Sigmoid colon (tissue), 7 donors: ENCODE measurements around the gene TAS2R19. TPM values are rescaled to one million over a fixed set of nuclear protein-coding genes. Genes with fewer than 3 reads are reported as not detected.
"Not testable (repeated sequence)": the region's sequence is repeated elsewhere in the genome, so short reads cannot be mapped to it uniquely, and the experiment has no call there.

Source experiments
- DNase-seq: peaks from one replicate; pipeline ENCODE4 v3.0.0-alpha.2; 2019
- H3K27ac ChIP-seq, 4 donors: fragments of 200-600 bp; sonication (generic); one replicate each; pipeline ENCODE4 v1.5.1; 2016 to 2019; ENCODE audit warnings: mild to moderate bottlenecking in 1 of 4
- H3K27me3 ChIP-seq, 3 donors: fragments of 200-600 bp; sonication (generic); one replicate each; pipeline ENCODE4 v1.5.1; 2019; ENCODE audit warnings: mild to moderate bottlenecking in 1 of 3
- H3K36me3 ChIP-seq, 4 donors: fragments of 200-600 bp; sonication (generic); one replicate each; pipeline ENCODE4 v1.5.1; 2016 to 2019
- H3K4me1 ChIP-seq, 4 donors: fragments of 200-600 bp; sonication (generic); one replicate each; pipeline ENCODE4 v1.5.1; 2017 to 2019
- H3K4me3 ChIP-seq, 4 donors: fragments of 200-600 bp; sonication (generic); one replicate each; pipeline ENCODE4 v1.5.1; 2017 to 2019; ENCODE audit warnings: mild to moderate bottlenecking in 2 of 4, moderate library complexity in 1 of 4
- H3K9me3 ChIP-seq, 4 donors: fragments of 200-600 bp in 3 of 4; sonication (generic) in 3 of 4; one replicate each; pipeline versions ENCODE4 v1.5.1 to v1.6.1; 2013 to 2019
- EP300 ChIP-seq, 4 donors: sonication (generic); formaldehyde crosslinking; IDR thresholded peaks; one replicate each; pipeline ENCODE4 v1.6.1; 2017; ENCODE audit warnings: antibody characterized with exemption in 4 of 4
- POLR2A ChIP-seq, 2 donors: fragments of 450-650 bp; IDR thresholded peaks; one replicate each; pipeline ENCODE4 v1.6.1; 2016; ENCODE audit warnings: antibody characterized with exemption in 2 of 2, mild to moderate bottlenecking in 2 of 2, moderate library complexity in 2 of 2
- POLR2AphosphoS5 ChIP-seq, 4 donors: sonication (generic); formaldehyde crosslinking; IDR thresholded peaks; one replicate each; pipeline ENCODE4 v1.6.1; 2017; ENCODE audit warnings: antibody characterized with exemption in 4 of 4
- WGBS, 2 donors: extraction: QIAGEN DNeasy Blood & Tissue Kit; methylation state at CpG; one replicate each; pipeline ENCODE4 v1.1.7; 2013; 5-methylcytosine and 5-hydroxymethylcytosine counted together
- intact Hi-C: fragments of 100-400 bp; cut with DNase I; formaldehyde crosslinking; loops from one replicate; pipeline ENCODE4 v1.15.1; 2023
- polyA plus RNA-seq, 3 donors: library from polyadenylated mRNA; stranded (reverse); fragments of 200-250 nt; gene quantifications; one replicate each; pipeline ENCODE4 v1.2.3, GENCODE V29; 2013
- total RNA-seq, 4 donors: library from RNA; depleted of rRNA; stranded (reverse); fragments of >200 nt; gene quantifications; one replicate each; pipeline ENCODE4 v1.1.0, GENCODE V29; 2016
- TF ChIP-seq, protein P1 (sequence below), 4 experiments: fragments of 450-650 bp in 3 of 4; fragments of 200-600 bp in 1 of 4; IDR thresholded peaks; one replicate each; pipeline ENCODE4 v1.5.1; 2016 to 2019; ENCODE audit warnings: antibody characterized with exemption in 4 of 4, mild to moderate bottlenecking in 3 of 4, moderate library complexity in 2 of 4
- donor health status: healthy with polysubstance abuse.
- donor health status: Bipolar disorder and iron deficiency.
- donor health status: healthy.

Gene TAS2R19
- total and polyA plus RNA-seq, 7 donors: 0.41 to 8.6 (median 6.1) TPM; not detected in 2

DNA sequence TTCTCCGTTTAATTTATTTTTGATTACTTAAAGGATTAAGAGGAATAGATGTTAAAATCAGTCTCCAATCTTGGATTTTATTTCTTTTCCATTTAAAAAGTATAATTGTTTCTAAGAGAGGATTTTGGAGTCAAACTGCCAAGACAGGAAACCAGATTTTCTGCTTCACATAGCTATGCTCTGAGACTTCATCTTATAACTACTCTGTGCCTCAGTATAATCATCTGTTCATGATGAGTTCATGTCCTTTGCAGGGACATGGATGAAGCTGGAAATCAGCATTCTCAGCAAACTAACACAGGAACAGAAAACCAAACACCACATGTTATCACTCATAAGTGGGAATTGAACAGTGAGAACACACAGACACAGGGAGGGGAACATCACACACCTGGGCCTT, 17.7 kb upstream of the TAS2R19 start:
- no peak overlapping the region for H3K27ac ChIP-seq
- TF ChIP-seq POLR2A (IDR thresholded peaks at IDR 0.05): no peak
- TF ChIP-seq, protein P1, sequence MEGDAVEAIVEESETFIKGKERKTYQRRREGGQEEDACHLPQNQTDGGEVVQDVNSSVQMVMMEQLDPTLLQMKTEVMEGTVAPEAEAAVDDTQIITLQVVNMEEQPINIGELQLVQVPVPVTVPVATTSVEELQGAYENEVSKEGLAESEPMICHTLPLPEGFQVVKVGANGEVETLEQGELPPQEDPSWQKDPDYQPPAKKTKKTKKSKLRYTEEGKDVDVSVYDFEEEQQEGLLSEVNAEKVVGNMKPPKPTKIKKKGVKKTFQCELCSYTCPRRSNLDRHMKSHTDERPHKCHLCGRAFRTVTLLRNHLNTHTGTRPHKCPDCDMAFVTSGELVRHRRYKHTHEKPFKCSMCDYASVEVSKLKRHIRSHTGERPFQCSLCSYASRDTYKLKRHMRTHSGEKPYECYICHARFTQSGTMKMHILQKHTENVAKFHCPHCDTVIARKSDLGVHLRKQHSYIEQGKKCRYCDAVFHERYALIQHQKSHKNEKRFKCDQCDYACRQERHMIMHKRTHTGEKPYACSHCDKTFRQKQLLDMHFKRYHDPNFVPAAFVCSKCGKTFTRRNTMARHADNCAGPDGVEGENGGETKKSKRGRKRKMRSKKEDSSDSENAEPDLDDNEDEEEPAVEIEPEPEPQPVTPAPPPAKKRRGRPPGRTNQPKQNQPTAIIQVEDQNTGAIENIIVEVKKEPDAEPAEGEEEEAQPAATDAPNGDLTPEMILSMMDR (IDR thresholded peaks at IDR 0.05): no peak
- TF ChIP-seq EP300 (IDR thresholded peaks at IDR 0.05): no peak
- no peak for TF ChIP-seq POLR2AphosphoS5 (IDR thresholded peaks at IDR 0.05)
- no peaks in the 10 kb centered on the region for H3K27me3 ChIP-seq
- peaks cover 0 to 5% (median 0%) of the 10 kb centered on the region in 4 donors for H3K4me1 ChIP-seq
- intact Hi-C loops: no loop called here
- H3K4me3 ChIP-seq: no peak overlapping the region
- H3K9me3 ChIP-seq: no peaks in the 10 kb centered on the region
- peaks cover 0 to 3% (median 0%) of the 10 kb centered on the region in 4 donors for H3K36me3 ChIP-seq
- 78 to 93% methylated on average over 1 of the region's 1 CpG for WGBS, 2 donors
- no peak for DNase-seq

DNA sequence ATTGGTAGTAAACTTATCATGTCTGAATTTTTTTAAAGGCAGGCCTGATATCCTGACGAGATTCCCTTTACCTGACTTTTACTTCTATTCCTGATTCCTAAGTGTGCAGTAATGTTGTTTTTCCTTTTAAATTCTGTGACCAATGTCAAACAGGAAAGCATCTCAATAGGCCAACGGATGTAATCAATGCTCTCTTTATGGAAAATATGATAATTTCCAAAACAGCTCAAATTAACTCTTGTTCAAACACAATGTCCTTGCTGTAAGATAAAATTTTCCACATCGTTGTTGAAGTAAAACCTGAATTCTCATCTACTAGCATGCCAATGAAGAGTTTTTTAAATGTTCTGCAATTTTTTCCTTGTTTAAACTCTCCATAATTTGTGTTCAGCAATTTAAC, 16.8 kb upstream of the TAS2R19 start:
- H3K27ac ChIP-seq: no peak overlapping the region
- no peak for TF ChIP-seq POLR2A (IDR thresholded peaks at IDR 0.05)
- TF ChIP-seq POLR2AphosphoS5 (IDR thresholded peaks at IDR 0.05): no peak
- TF ChIP-seq, protein P1 (IDR thresholded peaks at IDR 0.05): no peak
- no peak for TF ChIP-seq EP300 (IDR thresholded peaks at IDR 0.05)
- intact Hi-C loops: no loop called here
- no peaks in the 10 kb centered on the region for H3K9me3 ChIP-seq
- peaks cover 0 to 5% (median 0%) of the 10 kb centered on the region in 4 donors for H3K4me1 ChIP-seq
- no peaks in the 10 kb centered on the region for H3K27me3 ChIP-seq
- WGBS, 2 donors: 83 to 94% methylated on average over 3 of the region's 3 CpGs
- no peak for DNase-seq
- no peaks in the 10 kb centered on the region for H3K36me3 ChIP-seq
- no peak overlapping the region for H3K4me3 ChIP-seq

DNA sequence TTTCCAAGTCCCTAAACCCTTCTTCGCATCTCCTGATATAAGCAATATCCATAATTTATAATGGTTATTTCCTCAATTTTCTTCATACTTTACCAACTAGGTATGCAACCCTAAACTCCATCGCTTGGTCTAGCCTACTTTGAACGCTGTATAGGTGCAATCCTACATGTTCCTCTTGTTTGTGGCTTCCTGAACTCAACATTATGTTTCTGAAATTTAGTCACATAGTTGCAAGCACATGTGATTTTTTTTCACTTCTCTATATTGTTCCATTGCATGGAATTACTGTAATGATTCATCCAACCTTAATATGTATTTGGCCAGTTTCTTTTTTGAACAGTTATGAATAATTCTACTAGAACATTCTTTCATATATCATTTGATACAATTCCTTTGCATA, 11.5 kb upstream of the TAS2R19 start:
- H3K4me3 ChIP-seq, H3K27me3 ChIP-seq, H3K27ac ChIP-seq, H3K36me3 ChIP-seq, DNase-seq, intact Hi-C loops, H3K9me3 ChIP-seq, H3K4me1 ChIP-seq: not testable (repeated sequence)
- WGBS, 2 donors: 100% methylated on average over 1 of the region's 3 CpGs; no CpG with 5 or more reads in 1 of the 2 donors

DNA sequence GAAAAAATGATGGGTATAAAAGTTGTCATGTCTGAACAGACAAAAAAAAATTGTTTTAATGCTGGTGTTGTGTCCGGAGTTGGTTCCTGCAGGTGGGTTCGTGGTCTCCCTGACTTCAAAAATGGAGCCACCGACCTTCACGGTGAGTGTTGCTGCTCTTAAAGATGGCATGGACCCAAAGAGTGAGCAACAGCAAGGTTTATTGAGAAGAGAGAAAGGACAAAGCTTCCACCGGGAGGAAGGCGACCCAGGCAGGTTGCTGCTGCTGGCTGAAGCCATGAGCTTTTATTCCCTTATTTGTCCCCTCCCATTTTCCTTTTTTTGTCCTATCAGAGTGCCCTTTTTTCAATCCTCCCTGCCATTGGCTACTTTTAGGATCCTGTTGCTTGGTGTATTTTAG, 8.9 kb upstream of the TAS2R19 start, which contains the start of gene TAS2R31:
TSS of gene TAS2R31 (minus strand) at position 101 of the 400 bp plus-strand sequence. CDS start at position 29, 72 bp downstream.
- intact Hi-C loops: no loop called here
- Histone ChIP-seq H3K27me3 (no peaks in the 10 kb centered on the region), H3K4me1 (no peaks in the 10 kb centered on the region), H3K9me3 (no peaks in the 10 kb centered on the region), H3K36me3 (peaks cover 0 to 1% (median 0%) of the 10 kb centered on the region in 4 donors), H3K4me3 (no peak within 1 kb of the TSS), H3K27ac (no peak within 1 kb of the TSS)
- no peak for DNase-seq
- 96 to 97% methylated on average over 6 of the region's 6 CpGs for WGBS, 2 donors
- TF ChIP-seq POLR2A (IDR thresholded peaks at IDR 0.05) (no peak), POLR2AphosphoS5 (IDR thresholded peaks at IDR 0.05) (no peak), EP300 (IDR thresholded peaks at IDR 0.05) (no peak)
- TF ChIP-seq, protein P1 (IDR thresholded peaks at IDR 0.05): no peak

DNA sequence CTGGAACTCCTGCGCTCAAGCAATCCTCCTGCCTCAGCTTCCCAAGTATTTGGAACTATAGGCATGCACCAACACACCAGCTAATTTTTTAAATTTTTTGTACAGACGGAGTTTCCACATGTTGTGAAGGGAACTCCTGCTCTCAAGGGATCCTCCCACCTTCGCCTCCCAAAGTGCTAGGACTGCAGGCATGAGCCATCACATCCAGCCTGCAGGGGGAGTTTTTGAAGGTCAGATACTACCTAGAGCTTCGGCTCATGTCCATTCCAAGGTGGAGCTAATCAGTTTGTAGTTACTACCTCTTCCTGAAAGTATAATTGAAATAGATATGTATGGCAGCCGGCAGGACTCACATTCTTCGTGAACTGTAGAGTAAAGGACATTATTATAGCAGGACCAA, 3.7 kb upstream of the TAS2R19 start:
- intact Hi-C loops: no loop called here

More for the DNA sequence above, 3.7 kb upstream of the TAS2R19 start:
- H3K4me1 ChIP-seq: no peaks in the 10 kb centered on the region
- peaks cover 0 to 4% (median 0%) of the 10 kb centered on the region in 4 donors for H3K36me3 ChIP-seq
- DNase-seq: no peak
- 96% methylated on average over 6 of the region's 6 CpGs for WGBS, 2 donors
- H3K4me3 ChIP-seq: no peak overlapping the region
- H3K27ac ChIP-seq: no peak overlapping the region
- TF ChIP-seq POLR2AphosphoS5 (IDR thresholded peaks at IDR 0.05): no peak
- TF ChIP-seq, protein P1 (IDR thresholded peaks at IDR 0.05): no peak
- no peak for TF ChIP-seq POLR2A (IDR thresholded peaks at IDR 0.05)
- TF ChIP-seq EP300 (IDR thresholded peaks at IDR 0.05): no peak
- H3K9me3 ChIP-seq: no peaks in the 10 kb centered on the region
- H3K27me3 ChIP-seq: no peaks in the 10 kb centered on the region
